Astrocyte (in vitro differentiated cells and primary cell): ENCODE results near the gene NT5C3A.
"Not testable (repeated sequence)": the region's sequence is repeated elsewhere in the genome, so short reads cannot be mapped to it uniquely, and the experiment has no call there.

Source experiments
- CTCF ChIP-seq: IDR thresholded peaks from 2 replicates; pipeline ENCODE4 v1.5.1; 2011; ENCODE audit warnings: low read depth, mild to moderate bottlenecking, inconsistent platforms, low read length, moderate library complexity; ENCODE audit not compliant: insufficient read depth
- EZH2 ChIP-seq: IDR thresholded peaks from 2 replicates; pipeline ENCODE4 v1.6.1; 2012; ENCODE audit warnings: mild to moderate bottlenecking, low read length, inconsistent platforms; ENCODE audit not compliant: insufficient read depth

- TF ChIP-seq CTCF, EZH2: not testable (repeated sequence)
Measured at GRCh38 chr7:32991068-32991585, 71.4 kb downstream of the NT5C3A start.
